GM12865 (cell line): ENCODE data around the gene ITGA4.

Experiments
- DNase-seq: peaks from one replicate; pipeline ENCODE4 v3.0.0; 2010; ENCODE audit warnings: low read depth
- H3K4me3 ChIP-seq: 2 replicates; pipeline ENCODE4 v1.5.1; 2011; ENCODE audit warnings: mild to moderate bottlenecking, low read depth, low read length, control low read depth
- TF ChIP-seq, protein P1 (sequence below): IDR thresholded peaks from 2 replicates; pipeline ENCODE4 v1.5.1; 2011; ENCODE audit warnings: low read length, control low read depth, low read depth, inconsistent platforms; ENCODE audit not compliant: insufficient read depth; ENCODE audit errors: missing control alignments

Gene ITGA4

DNA sequence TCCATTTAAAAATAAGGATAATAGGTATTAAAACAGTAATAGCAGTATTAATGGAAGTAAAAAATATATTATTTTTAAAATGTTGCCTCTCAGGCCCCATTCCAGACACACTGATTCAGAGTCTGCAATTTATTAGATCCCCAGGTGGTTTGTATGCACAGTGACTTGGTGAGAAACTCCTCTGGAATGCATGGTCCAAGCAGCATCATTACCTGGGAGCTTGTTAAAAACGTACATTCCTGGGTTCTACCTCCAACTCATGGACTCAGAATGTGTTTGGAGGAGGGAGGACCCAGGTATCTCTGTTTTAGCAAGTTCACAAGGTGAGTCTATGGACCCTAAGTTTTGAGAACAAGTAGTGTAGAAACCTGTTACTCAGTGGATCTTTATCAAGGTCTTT is 95.6 kb downstream of the ITGA4 start:
- DNase-seq, result no peak
- H3K4me3 ChIP-seq, result no peak overlapping the region
- TF ChIP-seq, protein P1, sequence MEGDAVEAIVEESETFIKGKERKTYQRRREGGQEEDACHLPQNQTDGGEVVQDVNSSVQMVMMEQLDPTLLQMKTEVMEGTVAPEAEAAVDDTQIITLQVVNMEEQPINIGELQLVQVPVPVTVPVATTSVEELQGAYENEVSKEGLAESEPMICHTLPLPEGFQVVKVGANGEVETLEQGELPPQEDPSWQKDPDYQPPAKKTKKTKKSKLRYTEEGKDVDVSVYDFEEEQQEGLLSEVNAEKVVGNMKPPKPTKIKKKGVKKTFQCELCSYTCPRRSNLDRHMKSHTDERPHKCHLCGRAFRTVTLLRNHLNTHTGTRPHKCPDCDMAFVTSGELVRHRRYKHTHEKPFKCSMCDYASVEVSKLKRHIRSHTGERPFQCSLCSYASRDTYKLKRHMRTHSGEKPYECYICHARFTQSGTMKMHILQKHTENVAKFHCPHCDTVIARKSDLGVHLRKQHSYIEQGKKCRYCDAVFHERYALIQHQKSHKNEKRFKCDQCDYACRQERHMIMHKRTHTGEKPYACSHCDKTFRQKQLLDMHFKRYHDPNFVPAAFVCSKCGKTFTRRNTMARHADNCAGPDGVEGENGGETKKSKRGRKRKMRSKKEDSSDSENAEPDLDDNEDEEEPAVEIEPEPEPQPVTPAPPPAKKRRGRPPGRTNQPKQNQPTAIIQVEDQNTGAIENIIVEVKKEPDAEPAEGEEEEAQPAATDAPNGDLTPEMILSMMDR, result no peak

DNA sequence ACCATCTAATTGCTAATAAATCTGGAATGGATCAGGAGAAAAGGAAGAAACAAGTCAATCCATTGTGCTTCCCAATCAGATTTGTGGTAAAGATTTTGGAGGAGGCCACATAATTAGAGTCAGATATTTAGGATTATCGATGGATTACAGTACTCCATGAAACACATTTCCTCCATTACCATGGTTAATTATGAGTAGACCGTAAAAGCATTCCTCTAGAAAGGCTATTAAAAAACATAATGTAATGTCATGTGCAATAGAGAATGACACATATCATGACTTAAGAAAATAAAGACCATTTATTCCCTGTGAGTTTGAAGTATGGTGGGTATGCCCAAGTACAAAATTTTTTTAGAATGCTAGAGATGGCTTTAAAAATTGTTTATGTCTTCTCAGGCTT is 96.1 kb downstream of the ITGA4 start:
- no peak for DNase-seq
- TF ChIP-seq, protein P1, result no peak
- H3K4me3 ChIP-seq, result no peak overlapping the region

DNA sequence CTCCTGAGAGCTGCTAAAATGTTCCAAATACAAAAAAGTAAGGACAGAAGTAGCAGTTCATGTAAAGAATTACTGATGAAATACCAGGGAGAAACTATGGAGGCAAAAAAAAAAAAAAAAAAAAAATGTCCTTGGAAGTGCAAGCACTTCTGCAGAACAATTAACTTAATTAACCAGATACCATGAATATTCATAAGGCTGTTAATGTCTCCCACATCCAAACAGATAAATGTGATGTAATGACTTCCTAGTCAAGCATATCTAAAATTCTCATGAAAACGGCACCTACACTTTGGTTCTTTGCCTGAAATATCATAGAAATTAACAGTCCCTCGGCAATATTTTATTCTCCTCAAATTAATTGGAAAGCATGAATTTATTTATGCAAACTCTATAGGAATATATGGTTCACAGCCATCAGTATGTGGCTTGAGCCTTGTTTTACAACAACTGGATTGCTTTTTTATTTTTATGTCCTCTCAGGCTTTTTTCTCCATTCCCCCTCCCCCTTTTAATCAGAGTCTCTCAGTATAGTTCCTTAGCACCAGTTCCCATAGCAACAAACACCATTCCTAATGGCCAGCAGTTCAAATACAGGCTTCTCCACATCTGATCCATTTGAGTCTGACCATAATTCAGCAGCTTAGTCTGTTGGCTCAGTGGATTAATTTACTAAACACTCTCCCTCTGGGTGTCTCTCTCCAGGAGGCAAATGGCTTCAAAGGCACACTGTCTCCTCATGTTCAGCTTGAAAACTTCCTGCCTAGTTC is 97.1 kb downstream of the ITGA4 start:
- H3K4me3 ChIP-seq, result no peak overlapping the region
- no peak for DNase-seq
- TF ChIP-seq, protein P1, result no peak

DNA sequence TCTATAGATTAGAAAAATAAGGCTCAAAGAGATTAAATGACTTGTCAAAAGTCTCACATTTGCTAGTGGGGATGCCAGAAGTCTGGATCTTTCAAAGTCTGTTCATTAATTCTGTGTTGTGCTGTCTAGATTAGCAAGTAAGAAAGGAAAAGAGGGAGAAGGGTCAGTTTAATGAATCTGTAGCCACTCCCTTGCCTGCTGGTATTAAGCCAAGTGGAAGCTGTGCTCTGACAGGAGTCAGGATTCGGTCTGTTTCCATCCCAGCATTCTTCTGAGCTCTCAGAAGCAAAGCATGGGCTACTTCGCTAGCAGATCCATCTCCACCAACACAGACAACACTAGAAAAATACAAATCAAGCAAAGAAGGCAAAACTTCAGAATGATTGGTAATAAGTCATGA is 101.2 kb downstream of the ITGA4 start:
- TF ChIP-seq, protein P1, result no peak
- H3K4me3 ChIP-seq, result no peak overlapping the region
- DNase-seq, result no peak

DNA sequence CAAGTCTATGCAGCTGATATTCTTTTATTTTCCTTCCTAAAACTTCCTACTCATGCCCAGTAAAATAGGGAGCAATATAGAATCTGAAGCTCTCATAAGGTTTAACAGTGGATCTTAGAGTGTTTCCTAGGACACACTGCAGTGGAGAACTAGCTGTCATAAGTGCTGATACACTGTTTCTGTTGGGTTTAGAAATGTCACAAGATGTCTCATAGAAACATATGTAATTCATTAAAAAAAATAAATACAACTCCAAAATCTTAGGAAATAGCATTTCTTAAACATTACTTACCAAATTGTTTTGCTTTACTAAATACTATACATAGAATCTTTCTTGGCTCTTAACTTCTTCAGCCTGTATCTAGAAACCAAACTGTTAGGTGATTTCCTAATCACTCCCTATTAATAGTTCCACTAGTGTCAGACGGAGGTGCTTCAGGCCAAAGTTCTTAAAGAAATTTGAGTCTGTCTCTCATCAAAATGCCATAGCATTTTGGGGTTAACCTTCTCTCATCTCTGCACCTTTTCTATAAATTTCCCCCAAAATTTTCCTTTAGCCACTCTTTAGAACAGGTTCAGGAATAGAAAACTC is 106.0 kb downstream of the ITGA4 start:
- TF ChIP-seq, protein P1, result no peak
- no peak for DNase-seq
- no peak overlapping the region for H3K4me3 ChIP-seq

DNA sequence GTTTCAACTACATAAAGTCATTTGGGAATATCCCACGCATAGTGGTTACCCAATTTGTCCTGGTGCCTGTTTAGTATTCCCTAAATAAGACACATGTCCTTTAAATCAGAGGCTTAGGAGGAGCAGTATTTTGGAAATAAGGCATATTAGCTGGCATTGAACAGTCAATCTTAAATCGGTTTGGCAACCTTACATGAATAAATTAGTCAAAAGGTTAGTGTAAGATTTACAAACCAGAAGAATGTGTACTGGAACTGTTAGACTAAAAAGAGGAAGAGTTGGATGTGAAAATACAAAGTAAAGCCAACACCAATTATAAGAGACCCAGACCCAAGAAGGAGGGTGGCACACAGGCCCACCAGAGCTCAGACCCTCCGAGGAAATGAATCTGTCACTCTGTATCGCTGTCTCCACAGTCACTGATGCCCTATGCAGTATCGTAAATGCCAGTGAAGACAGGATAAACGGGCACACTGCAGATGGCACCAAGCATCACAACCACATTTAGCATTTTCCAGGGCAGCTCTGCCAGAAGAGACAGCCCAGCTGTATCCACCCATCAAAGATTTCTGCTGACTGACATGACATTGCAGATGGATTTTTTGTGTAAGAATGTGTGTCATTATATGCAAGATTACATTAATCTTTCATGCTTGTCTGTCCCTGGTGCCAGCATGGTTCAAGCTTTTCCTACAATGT is 109.3 kb downstream of the ITGA4 start:
- DNase-seq, result no peak
- no peak overlapping the region for H3K4me3 ChIP-seq
- TF ChIP-seq, protein P1, result no peak

DNA sequence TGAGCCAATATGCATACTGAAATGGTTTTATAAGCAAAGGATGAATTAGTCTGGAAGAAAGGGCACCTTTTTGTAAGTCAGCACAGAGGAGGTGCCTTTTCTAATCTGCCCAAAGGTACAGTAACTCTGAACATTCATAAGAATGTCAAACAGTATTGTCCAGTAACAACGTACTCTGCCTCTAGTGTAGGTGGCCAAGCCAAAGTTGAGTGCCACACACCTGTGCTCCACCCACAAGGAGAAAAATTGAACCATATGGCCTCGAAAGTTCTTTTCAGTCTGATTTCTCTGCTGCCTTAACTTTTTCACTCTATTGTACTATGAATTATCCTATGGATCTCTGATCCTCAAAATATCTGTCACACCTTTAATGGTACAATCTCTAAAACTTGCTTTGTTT is 112.9 kb downstream of the ITGA4 start:
- no peak overlapping the region for H3K4me3 ChIP-seq
- no peak for DNase-seq
- TF ChIP-seq, protein P1, result no peak
